Subcutaneous adipose tissue (tissue), 4 donors: ENCODE results near the gene COL3A1. TPM values are rescaled to one million over a fixed set of nuclear protein-coding genes. Genes with fewer than 3 reads are reported as not detected.

Experiments used
- total RNA-seq, 4 donors: library from RNA; depleted of rRNA; stranded (reverse); fragments of >200 nt; gene quantifications; one replicate each; pipeline ENCODE4 v1.1.0, GENCODE V29; 2016
- TF ChIP-seq, protein P1 (sequence below): fragments of 450-650 bp; IDR thresholded peaks from one replicate; pipeline ENCODE4 v1.5.1; 2016; ENCODE audit warnings: low read depth, mild to moderate bottlenecking, control low read depth, antibody characterized with exemption, moderate library complexity

The COL3A1 gene
- total RNA-seq, 4 donors from 2014 or later = 115 to 629 (median 242) TPM

- TF ChIP-seq, protein P1, sequence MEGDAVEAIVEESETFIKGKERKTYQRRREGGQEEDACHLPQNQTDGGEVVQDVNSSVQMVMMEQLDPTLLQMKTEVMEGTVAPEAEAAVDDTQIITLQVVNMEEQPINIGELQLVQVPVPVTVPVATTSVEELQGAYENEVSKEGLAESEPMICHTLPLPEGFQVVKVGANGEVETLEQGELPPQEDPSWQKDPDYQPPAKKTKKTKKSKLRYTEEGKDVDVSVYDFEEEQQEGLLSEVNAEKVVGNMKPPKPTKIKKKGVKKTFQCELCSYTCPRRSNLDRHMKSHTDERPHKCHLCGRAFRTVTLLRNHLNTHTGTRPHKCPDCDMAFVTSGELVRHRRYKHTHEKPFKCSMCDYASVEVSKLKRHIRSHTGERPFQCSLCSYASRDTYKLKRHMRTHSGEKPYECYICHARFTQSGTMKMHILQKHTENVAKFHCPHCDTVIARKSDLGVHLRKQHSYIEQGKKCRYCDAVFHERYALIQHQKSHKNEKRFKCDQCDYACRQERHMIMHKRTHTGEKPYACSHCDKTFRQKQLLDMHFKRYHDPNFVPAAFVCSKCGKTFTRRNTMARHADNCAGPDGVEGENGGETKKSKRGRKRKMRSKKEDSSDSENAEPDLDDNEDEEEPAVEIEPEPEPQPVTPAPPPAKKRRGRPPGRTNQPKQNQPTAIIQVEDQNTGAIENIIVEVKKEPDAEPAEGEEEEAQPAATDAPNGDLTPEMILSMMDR = no peak
These were observed 1.4 kb downstream of the COL3A1 start for GRCh38 chr2:188975497-188976102.

DNA sequence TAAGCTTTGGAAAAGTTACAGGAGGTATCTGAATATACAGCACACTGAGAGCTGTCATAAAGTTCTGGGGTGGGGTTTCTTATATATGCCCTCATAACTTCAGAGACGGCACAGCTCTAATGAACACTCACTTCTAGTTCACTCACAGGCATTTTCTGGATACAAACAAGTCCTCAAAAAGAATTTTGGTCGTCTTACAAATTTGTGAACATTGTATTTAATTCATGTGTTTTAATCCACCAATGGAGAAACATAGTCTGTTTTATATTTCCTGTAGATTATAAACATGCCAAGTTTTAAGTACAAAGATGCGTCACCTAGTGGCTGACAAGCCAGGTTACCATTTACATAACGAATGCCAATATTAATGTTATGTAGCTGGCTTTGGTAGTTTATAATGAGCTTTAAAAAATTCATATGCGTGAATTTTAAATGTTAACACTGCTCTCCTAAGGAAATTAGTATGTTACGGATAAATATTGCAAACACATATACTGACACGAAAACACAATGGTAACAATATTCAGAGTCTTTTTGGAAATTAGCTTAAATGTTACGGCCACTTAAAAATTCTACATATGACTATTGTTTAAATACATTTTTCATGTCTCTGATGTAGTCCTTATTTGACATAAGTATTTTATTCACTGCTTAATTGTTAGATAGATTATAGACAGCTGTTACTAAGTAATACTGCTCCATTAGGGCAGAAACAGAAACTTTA lies 2.5 kb downstream of the COL3A1 start:
- TF ChIP-seq, protein P1 = no peak

GRCh38 chr2:188977317-188977716 lies 3.1 kb downstream of the COL3A1 start:
- TF ChIP-seq, protein P1 = no peak

DNA sequence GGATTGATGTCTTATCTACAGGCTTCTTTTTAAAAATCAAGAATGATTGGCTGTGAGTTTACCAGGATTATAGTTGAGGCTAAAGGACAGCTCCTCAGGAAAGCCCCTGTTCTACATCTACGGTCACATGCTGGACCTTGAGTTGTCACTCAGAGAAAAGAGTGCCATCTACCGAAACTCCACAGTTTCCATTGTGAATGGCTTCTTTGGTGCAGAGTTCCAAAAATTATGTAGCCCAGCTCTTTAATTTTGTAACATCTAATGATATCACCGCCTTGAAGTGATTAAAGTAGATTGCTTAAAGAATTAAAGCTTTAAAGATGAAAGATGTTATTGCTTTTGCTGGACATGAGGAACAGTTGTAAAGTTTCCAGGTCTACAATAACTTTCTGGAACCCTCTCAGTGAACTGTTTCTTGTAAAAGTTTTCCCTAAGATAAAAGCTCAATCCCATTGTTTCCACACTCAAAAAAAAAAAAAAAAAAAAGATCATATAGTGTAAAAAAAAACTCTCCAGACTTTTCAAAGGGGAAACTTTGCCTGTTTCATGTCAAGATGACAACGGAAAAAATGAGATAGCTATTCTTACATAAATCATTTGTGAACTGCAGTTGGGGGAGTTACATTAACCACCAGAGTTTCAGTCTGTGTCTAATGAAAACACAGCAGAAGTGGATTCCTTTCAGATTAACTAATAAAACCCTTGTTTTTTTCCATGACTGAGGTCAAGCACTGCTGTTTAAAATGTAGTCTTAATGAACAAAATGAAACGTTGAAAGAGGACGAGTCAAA lies 4.3 kb downstream of the COL3A1 start:
- TF ChIP-seq, protein P1 = no peak

DNA sequence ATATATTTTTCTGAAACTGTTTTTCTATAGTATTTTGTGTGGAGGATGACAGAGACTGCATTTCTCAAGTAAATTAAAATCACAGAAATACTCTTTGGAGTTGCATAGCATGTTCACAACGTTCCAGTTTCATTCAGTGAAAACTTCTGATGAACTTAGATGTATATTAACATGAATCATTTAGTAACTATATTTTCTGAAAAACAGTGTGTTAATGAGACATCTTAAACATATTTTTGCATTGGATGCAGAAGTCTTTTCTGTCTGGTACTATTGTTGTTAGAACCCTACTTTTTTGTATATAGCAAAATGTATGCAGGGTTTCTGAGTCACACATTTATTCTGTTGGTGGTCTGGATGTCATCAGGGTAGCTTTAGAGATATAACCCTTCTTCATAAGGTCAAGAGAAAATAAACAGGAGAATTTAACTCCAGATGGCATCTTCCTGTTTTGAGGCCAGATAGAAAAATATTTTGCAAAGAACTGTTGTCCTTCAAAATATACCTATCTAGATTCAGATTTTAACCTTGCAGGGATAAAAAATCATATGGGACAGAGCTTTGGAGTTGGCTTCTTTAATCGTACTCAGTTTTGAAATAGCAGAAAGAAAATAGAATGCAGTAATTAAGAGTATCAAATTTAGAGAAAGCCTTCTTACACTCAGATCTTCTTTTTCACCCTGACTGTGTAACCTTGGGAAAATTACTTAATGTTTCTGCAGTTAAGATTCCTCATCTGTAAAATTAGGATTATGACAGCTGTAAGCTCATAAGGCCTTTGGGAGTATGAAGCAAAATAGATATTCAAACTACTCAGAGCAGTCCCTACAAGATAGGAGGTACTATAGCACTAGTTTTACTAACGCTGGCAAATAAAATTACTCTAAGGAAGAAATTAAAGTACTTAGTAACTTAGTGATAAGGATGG lies 5.3 kb downstream of the COL3A1 start:
- TF ChIP-seq, protein P1 = no peak

DNA sequence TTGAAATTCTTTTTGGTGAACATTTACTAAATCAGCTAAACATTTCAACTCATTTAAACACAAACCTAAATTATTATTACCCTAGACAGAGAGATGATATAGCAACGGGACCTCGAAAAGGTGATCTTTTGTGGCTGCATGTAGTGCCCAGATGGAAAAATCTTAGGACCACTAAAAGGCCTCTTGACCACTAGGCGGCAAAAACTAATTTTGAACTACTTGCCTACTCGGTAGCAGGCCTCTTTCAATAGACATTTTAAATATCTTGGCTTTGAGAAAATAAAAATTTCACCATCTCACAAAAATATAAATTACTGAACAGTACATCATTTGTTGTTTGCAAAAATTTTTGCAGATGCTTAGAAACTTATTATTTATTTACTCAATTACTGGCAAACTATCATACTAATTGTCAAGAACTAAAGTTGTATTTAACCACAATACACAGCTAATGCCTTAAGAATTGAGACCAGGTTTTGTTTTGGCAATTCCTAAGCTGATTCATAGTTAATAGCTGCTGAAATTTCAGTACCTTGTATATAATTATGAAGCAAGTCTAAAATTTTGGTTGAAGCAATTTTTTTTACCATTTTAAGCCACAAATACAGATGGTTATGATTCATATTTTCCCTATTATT lies 9.4 kb downstream of the COL3A1 start:
- TF ChIP-seq, protein P1 = no peak
